Fibroblast of pulmonary artery (primary cell): ENCODE results near the gene REPS2.

ENCODE experiments used
- DNase-seq: peaks from one replicate; pipeline ENCODE4 v3.0.0-alpha.2; 2010; ENCODE audit warnings: low read depth
- H3K4me3 ChIP-seq: replicated peaks from 2 replicates; pipeline ENCODE4 v1.5.1; 2011; ENCODE audit warnings: low read depth, mild to moderate bottlenecking, control low read depth, low read length, moderate library complexity
- TF ChIP-seq, protein P1 (sequence below): IDR thresholded peaks from 2 replicates; pipeline ENCODE4 v1.5.1; 2011; ENCODE audit warnings: mild to moderate bottlenecking, control low read depth, low read length, inconsistent platforms; ENCODE audit errors: missing control alignments

REPS2 gene

DNA sequence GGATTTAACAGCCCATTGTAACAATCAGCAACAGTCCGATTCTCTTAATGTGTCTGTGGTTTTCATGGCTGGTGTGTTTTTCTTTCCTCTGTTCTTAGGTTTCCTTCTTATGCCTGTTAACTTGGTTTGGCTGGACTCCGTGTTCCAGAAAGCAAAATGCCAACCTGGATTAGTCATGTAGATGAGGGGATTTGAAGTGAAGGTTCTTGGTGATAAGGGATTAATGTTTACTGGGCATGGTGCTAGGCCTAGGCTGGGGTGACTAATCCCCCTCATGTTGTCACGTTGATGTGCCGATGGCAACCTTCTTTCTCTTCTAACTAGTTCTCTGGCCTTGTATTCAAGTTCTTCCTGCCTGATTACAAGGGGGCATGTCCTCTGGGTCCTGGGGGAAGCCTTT lies 85.9 kb downstream of the REPS2 start:
- TF ChIP-seq, protein P1, sequence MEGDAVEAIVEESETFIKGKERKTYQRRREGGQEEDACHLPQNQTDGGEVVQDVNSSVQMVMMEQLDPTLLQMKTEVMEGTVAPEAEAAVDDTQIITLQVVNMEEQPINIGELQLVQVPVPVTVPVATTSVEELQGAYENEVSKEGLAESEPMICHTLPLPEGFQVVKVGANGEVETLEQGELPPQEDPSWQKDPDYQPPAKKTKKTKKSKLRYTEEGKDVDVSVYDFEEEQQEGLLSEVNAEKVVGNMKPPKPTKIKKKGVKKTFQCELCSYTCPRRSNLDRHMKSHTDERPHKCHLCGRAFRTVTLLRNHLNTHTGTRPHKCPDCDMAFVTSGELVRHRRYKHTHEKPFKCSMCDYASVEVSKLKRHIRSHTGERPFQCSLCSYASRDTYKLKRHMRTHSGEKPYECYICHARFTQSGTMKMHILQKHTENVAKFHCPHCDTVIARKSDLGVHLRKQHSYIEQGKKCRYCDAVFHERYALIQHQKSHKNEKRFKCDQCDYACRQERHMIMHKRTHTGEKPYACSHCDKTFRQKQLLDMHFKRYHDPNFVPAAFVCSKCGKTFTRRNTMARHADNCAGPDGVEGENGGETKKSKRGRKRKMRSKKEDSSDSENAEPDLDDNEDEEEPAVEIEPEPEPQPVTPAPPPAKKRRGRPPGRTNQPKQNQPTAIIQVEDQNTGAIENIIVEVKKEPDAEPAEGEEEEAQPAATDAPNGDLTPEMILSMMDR = no peak
- no peak overlapping the region for H3K4me3 ChIP-seq
- peak; percentile 78 for DNase-seq

DNA sequence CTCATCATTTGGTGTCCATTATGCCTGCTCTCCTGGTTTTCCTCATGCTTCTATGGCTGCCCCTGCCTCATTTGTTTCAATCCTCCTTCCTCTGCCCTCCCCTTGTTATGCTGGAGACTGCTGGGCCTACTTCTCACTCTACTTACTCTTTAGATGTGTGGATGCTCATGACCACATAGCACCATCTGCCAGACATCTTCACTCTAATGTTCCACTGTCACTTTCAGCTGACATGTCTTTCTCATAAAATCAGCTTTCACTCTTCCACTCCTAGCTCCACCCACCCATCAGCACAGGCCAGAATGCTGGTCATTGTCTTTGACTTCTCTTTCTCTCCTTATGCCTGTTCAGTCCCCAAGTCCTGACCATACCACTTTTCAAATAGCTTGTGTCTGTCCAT lies 86.8 kb downstream of the REPS2 start:
- no peak overlapping the region for H3K4me3 ChIP-seq
- DNase-seq = no peak
- TF ChIP-seq, protein P1 = no peak

DNA sequence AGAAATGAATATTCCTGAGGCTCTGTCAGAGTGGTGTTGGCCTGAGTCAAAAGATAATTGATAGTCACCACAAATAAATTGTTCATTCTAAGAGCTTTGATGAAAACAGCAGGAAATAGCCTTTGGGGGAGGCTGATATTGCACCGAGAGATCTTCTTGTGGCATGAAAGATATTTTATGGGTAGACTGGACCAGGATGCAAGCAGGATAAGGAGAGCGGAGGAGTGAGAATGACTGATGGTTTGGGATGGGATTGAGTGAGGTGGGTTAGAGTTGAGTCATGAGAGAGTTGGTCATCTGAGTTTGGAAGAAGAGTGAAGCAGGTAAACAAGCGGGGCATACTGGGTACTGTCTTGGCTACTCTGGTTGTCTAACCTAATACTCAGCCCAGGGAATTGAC lies 88.7 kb downstream of the REPS2 start:
- TF ChIP-seq, protein P1 = no peak
- DNase-seq = no peak
- H3K4me3 ChIP-seq = no peak overlapping the region

DNA sequence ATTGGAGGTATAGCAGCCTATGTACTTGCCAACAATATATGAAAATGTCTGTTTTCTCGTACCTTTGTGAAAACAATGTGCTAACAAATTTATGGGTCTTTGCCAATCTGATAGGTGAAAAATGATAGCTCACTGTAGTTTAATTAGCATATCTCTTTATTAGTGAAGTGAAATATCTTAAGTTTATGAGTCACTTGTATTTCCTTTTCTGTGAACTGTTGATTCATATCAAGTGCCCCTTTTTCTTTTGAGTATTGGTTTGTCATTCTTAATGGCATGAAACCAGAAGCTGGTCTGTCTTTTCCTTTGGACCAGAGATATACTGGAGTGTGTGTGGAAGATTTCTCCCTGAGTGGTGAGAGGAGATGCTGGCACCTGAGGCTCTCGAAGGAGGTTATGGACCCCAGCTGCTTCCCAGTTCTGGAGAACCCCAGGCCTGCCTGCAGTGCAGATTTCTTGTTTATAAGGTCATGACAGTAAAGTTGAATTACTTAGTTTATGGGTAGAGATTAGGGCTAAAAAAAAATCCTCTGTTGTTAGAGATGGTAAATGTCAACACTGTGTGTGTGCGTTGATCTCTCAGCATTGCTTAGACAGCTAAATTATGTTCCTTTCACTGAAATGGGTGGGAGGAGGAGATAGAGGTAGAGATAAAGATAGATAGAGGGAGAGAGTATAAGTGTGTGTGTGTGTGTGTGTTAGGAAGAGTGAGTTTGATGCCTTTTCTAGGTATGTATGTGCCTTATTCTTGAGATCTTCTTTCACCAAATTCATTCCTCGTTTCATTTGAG lies 89.9 kb downstream of the REPS2 start:
- no peak for DNase-seq
- TF ChIP-seq, protein P1 = no peak
- H3K4me3 ChIP-seq = no peak overlapping the region

DNA sequence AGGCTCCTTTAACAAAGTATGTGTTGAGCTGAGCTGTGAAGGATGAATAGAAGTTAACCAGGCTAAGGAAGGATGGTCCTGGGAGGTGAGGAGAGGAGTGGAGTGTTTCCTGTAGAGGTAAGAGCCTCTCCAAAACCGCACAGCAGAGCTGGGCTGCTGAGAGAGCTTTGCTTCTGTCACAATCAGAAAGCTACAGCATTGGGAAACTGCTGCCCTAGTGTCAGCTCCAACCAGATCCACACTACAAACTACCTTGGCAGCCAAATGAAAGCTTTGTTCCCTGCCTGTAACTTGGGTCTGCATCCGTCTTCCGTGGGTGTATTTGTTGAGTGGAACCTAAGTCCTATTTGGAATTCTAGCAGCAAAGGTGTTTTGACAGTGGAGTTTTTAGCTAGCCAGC lies 91.8 kb downstream of the REPS2 start:
- DNase-seq = no peak
- TF ChIP-seq, protein P1 = no peak
- no peak overlapping the region for H3K4me3 ChIP-seq

DNA sequence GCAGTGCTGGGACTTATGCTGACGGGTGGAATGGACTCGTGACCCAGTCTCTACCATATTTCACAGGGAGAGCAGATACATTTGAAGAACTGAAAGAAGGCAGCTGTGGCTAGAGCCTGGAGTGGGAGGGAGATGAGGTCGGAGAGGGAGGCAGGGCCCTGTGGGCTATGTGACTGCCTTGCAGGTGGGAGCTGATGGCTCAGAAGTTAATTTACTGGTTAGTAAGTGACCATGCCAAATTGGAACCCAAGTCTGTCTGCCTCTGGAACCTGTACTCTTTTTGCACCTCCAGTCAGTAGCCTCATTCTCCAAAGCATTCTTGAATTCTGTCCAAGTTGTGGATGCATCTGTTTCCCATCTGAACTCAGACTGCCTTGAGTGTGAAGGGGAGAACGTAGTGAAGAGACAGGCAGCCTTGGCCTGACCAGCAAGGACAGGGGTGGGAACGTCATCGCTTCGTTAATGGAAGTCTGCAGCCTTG lies 92.3 kb downstream of the REPS2 start:
- peak; percentile 68 for DNase-seq
- TF ChIP-seq, protein P1 = no peak
- H3K4me3 ChIP-seq = no peak overlapping the region

DNA sequence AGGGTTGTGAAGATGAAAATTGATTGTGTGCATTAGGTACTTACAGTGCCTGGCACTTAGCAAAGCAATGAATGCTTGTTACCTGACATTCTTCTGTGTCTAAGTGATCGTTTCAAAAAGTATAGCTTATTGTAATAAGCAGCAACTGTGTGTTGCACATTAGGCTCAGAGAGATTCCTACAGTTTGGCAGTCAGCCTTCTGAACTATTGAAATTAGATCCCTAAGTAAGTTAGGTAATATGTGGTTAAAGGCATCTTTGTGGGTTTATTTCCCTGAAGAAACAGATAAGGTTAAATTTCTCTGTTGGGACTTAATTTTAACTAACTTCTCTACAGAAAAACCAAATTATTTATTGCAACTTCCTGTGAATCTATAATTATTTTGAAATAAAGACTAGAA lies 93.4 kb downstream of the REPS2 start:
- H3K4me3 ChIP-seq = no peak overlapping the region
- DNase-seq = peak; percentile 60
- TF ChIP-seq, protein P1 = no peak
